ENCODE measurements around the gene GNPAT. TPM values are rescaled to one million over a fixed set of nuclear protein-coding genes. Genes with fewer than 3 reads are reported as not detected.

The GNPAT gene
- total RNA-seq, 1 experiment from 2014 or later = 73.7 TPM

DNA sequence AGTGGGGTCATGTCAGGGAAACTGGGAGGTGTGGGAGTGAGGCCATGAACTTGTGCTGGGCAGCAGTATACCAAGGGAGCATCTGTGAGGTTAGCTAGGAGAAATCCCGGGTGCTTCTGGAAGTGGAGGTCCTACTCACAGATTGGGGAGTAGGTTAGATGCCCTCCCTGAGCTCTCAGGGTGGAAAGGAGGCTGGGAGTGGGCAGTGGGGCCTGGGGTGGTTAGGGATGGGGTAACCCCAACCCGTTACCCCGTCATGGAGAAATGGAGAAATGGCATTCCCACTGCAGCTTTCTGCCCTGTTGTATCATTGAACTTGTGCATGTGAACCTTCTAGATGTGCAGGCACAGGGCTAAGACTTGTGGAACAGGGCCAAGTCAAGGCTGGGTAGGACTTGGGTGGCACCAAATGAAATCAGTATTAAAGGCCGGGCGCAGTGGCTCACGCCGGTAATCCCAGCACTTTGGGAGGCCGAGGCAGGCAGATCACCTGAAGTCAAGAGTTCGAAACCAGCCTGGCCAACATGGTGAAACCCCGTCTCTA is 69.5 kb downstream of the GNPAT start:
- ChIA-PET CTCF (no interaction called here), POLR2A (ENCODE audit: low non-redundant PET) (no interaction called here)
- Histone ChIP-seq H3K4me3 (ENCODE audit: low read depth, low read length, poor library complexity, severe bottlenecking) (no peak overlapping the region), H3K4me1 (ENCODE audit: insufficient read depth, low read length, poor library complexity, severe bottlenecking) (no peaks in the 10 kb centered on the region), H3K27ac (ENCODE audit: low read depth, low read length, poor library complexity, severe bottlenecking) (no peak overlapping the region), H3K36me3 (ENCODE audit: insufficient read depth, low read length, poor library complexity, severe bottlenecking) (no peaks in the 10 kb centered on the region), H3K27me3 (replicated peaks; ENCODE audit: insufficient read depth, low read depth, low read length, poor library complexity) (no peaks in the 10 kb centered on the region), H3K9me3 (ENCODE audit: low read depth, low read length, poor library complexity, severe bottlenecking) (no peaks in the 10 kb centered on the region)
- no TSS peak for BruUV-seq (replicated peaks)
- DNase-seq (ENCODE audit: low spot score) = no peak
- intact Hi-C loops (cut with micrococcal nuclease; ENCODE audit: unreplicated experiment) = no loop called here
- no peak for TF ChIP-seq EZH2 (IDR thresholded peaks at IDR 0.05; ENCODE audit: borderline replicate concordance, low read depth, low read length, poor library complexity, severe bottlenecking)

DNA sequence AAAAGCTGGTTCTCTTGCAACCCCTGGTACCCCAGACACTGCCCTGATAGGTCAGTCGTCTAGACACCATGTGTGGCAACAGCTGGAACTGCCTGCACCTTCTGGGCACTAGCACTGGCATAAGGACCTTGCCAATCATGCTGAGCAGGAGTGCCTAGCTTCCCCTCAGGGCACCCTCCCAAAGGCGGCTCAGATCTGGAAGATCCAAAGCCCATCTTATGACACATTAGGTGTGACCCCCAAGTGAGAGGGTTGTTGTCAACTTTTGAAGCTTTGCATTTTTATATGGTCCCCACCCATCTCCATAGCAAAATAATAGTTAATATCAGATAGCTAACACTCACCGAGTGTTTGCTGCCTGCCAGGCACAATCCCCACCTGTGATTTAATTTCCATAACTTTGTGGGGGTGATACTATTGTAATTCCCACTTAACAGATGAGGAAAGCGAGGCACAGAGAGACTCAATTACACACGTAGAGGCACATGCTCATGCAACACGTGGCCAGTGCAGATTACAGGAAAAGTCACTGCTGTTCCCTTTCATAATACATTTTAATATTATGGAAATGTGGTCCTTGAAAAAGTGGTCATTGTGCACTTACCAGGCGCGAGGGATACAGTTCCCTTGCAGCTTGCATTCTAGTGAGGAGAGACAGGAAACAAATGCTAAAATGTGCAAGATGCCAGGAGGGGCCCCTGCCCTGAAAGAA is 70.9 kb downstream of the GNPAT start:
- no peak overlapping the region for H3K27ac ChIP-seq (ENCODE audit: low read depth, low read length, poor library complexity, severe bottlenecking)
- H3K4me3 ChIP-seq (ENCODE audit: low read depth, low read length, poor library complexity, severe bottlenecking) = no peak overlapping the region
- H3K4me1 ChIP-seq (ENCODE audit: insufficient read depth, low read length, poor library complexity, severe bottlenecking) = no peaks in the 10 kb centered on the region
- BruUV-seq (replicated peaks) = no TSS peak
- H3K9me3 ChIP-seq (ENCODE audit: low read depth, low read length, poor library complexity, severe bottlenecking) = no peaks in the 10 kb centered on the region
- CTCF ChIA-PET = no interaction called here
- no peaks in the 10 kb centered on the region for H3K36me3 ChIP-seq (ENCODE audit: insufficient read depth, low read length, poor library complexity, severe bottlenecking)
- TF ChIP-seq, protein P1, sequence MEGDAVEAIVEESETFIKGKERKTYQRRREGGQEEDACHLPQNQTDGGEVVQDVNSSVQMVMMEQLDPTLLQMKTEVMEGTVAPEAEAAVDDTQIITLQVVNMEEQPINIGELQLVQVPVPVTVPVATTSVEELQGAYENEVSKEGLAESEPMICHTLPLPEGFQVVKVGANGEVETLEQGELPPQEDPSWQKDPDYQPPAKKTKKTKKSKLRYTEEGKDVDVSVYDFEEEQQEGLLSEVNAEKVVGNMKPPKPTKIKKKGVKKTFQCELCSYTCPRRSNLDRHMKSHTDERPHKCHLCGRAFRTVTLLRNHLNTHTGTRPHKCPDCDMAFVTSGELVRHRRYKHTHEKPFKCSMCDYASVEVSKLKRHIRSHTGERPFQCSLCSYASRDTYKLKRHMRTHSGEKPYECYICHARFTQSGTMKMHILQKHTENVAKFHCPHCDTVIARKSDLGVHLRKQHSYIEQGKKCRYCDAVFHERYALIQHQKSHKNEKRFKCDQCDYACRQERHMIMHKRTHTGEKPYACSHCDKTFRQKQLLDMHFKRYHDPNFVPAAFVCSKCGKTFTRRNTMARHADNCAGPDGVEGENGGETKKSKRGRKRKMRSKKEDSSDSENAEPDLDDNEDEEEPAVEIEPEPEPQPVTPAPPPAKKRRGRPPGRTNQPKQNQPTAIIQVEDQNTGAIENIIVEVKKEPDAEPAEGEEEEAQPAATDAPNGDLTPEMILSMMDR (conservative IDR thresholded peaks at IDR 0.05; ENCODE audit: low read depth, low read length) = no peak
- TF ChIP-seq EZH2 (IDR thresholded peaks at IDR 0.05; ENCODE audit: borderline replicate concordance, low read depth, low read length, poor library complexity, severe bottlenecking) = no peak
- DNase-seq (ENCODE audit: low spot score) = no peak
- intact Hi-C loops (cut with micrococcal nuclease; ENCODE audit: unreplicated experiment) = no loop called here
- no peaks in the 10 kb centered on the region for H3K27me3 ChIP-seq (replicated peaks; ENCODE audit: insufficient read depth, low read depth, low read length, poor library complexity)
- POLR2A ChIA-PET (ENCODE audit: low non-redundant PET) = no interaction called here

DNA sequence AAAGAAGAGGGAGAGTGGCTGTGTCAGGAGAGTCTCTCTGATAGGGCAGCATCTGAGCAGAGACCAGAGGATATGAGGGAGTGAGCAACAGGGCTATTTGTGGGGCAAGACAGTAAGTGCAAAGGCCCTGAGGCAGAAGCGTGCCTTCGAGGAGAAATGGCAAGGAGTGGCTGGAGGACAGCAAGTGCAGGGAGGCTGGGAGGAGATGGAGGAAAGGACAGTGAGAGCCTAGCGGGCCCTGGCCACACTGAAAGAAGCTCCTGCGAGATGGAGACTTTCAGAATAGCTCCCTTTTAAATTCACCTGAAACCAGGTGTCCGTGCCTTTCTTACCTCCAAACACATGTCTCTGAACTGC is 71.4 kb downstream of the GNPAT start:
- Histone ChIP-seq H3K9me3 (ENCODE audit: low read depth, low read length, poor library complexity, severe bottlenecking) (no peaks in the 10 kb centered on the region), H3K4me3 (ENCODE audit: low read depth, low read length, poor library complexity, severe bottlenecking) (no peak overlapping the region), H3K27me3 (replicated peaks; ENCODE audit: insufficient read depth, low read depth, low read length, poor library complexity) (no peaks in the 10 kb centered on the region), H3K36me3 (ENCODE audit: insufficient read depth, low read length, poor library complexity, severe bottlenecking) (no peaks in the 10 kb centered on the region), H3K4me1 (ENCODE audit: insufficient read depth, low read length, poor library complexity, severe bottlenecking) (no peaks in the 10 kb centered on the region), H3K27ac (ENCODE audit: low read depth, low read length, poor library complexity, severe bottlenecking) (no peak overlapping the region)
- ChIA-PET CTCF (no interaction called here), POLR2A (ENCODE audit: low non-redundant PET) (no interaction called here)
- TF ChIP-seq, protein P1 (conservative IDR thresholded peaks at IDR 0.05; ENCODE audit: low read depth, low read length) = no peak
- TF ChIP-seq EZH2 (IDR thresholded peaks at IDR 0.05; ENCODE audit: borderline replicate concordance, low read depth, low read length, poor library complexity, severe bottlenecking) = no peak
- no TSS peak for BruUV-seq (replicated peaks)
- intact Hi-C loops (cut with micrococcal nuclease; ENCODE audit: unreplicated experiment) = no loop called here
- no peak for DNase-seq (ENCODE audit: low spot score)

- H3K4me1 ChIP-seq (ENCODE audit: insufficient read depth, low read length, poor library complexity, severe bottlenecking) = no peaks in the 10 kb centered on the region
- TF ChIP-seq, protein P1 (conservative IDR thresholded peaks at IDR 0.05; ENCODE audit: low read depth, low read length) = no peak
- TF ChIP-seq EZH2 (IDR thresholded peaks at IDR 0.05; ENCODE audit: borderline replicate concordance, low read depth, low read length, poor library complexity, severe bottlenecking) = no peak
- BruUV-seq (replicated peaks) = no TSS peak
- POLR2A ChIA-PET (ENCODE audit: low non-redundant PET) = no interaction called here
- H3K4me3 ChIP-seq (ENCODE audit: low read depth, low read length, poor library complexity, severe bottlenecking) = no peak overlapping the region
- H3K36me3 ChIP-seq (ENCODE audit: insufficient read depth, low read length, poor library complexity, severe bottlenecking) = no peaks in the 10 kb centered on the region
- intact Hi-C loops (cut with micrococcal nuclease; ENCODE audit: unreplicated experiment) = no loop called here
- DNase-seq (ENCODE audit: low spot score) = no peak
- H3K9me3 ChIP-seq (ENCODE audit: low read depth, low read length, poor library complexity, severe bottlenecking) = no peaks in the 10 kb centered on the region
- H3K27me3 ChIP-seq (replicated peaks; ENCODE audit: insufficient read depth, low read depth, low read length, poor library complexity) = no peaks in the 10 kb centered on the region
- H3K27ac ChIP-seq (ENCODE audit: low read depth, low read length, poor library complexity, severe bottlenecking) = no peak overlapping the region
- CTCF ChIA-PET = no interaction called here
These were observed 72.6 kb downstream of the GNPAT start for GRCh38 chr1:231313661-231314060.
